GM18873 (cell line): Measurements from ENCODE around the gene HDAC6.
A peak's percentile ranks its signal among the peaks of the same experiment; 100 is the strongest.

Experiments used
- ATAC-seq: cut with Tn5 transposase; IDR thresholded peaks from one replicate; pipeline ENCODE4 v1.9.1; 2021; ENCODE audit warnings: mild to moderate bottlenecking, moderate library complexity, moderate number of reproducible peaks; ENCODE audit not compliant: unreplicated experiment, low FRiP score

The HDAC6 gene

DNA sequence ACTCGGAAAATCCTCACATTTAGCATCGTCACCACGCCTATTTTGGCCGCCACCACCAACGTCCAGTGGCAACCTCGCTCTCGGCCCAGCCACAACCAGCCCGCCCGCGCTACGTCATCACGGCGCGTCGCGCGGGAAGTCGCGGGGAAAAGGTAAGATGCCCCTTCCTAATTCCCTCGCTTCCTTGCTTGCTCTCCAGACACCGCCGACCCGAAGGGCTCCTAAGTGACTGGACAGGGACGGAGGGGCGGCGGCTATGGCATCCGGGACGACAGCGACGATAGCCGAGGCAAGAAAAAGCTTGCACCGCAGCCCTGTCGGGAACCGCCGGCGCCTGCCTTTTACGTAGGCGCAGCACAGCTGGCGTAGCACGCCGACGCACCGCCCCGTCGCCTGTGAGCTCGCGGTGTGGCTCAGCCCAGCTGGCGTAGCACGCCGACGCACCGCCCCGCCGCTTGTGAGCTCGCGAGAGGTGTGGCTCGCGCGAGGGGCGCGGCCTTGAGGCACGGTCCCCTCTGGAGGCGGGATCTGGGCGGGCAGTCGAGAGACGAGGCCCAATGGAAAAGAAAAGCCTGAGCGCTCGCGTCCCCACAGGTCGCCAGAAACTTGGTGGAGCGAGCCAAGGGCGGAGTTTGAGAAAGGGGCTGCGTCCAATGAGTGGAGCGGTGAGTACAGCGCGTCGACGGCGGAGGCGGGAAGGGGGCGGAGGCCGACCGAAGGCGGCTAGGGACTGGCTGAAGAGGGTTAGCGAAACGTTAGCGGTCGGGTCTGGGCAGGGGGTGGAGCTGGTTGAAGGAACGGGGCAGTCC is at the start of gene HDAC6:
TSS of gene HDAC6 (plus strand) at position 788 of the 809 bp plus-strand sequence. CDS start 626 bp downstream, outside the sequence.
- ATAC-seq, result peak; percentile 85

DNA sequence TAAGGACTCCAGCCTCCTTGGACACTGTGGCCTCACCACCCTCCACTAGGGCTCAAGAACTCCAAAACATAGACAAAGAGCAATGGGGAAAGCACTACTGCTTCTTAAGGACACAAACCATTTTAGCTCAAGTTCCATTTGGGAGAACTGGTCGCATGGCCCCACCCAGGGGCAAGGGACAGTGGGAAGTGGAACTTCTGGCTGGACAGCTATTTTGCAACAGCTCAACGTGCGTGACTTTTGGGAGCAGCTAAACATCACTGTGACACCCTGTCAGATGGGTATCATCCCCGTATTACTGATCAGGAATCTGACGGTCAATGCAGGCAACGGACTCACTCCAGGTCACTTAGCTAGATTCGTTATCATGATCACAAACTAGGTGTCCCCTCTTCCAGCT is 49.4 kb upstream of the HDAC6 start:
- no peak for ATAC-seq

DNA sequence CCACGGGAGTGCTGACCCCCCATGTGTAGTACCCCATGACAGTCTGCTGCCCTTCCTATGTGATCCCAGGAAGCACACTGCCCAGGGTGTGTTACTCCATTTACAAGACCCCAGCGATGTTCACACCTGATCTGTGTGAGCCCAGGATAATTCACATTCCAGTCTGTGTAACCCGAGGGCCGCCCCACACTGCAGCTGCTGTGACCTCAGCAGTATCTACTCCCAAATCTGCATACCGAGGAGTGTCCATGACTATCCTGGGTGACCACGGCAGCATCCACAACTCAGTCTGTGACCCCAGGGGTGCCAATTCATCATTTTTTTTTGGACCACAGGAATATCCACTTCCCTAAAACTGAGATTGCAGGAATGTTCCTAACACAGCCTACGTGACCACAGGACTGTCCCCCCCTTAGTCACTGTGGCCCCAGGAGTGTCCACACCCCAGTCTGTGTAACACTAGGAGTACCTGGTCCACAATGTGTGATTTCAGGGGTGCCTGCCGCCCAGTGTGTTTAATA is 48.1 kb upstream of the HDAC6 start:
- ATAC-seq, result no peak

DNA sequence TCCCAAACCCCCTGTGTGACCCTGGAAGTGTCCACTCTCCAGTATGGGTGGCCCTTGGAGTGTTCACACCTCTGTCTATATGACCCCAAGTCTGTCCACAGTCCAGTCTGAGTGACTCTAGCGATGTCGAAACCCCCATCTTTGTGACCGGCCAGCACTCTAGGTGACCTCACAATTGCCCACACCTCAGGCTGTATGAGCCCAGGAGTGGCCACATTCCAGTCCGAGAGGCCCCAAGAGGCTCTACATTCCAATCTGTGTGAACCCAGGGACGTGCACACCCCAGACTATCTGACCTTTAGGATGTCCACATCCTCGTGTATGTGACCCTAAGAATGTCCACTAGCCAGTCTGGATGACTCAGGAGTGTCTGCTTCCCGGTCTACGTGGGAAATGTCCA is 47.6 kb upstream of the HDAC6 start:
- ATAC-seq, result no peak

DNA sequence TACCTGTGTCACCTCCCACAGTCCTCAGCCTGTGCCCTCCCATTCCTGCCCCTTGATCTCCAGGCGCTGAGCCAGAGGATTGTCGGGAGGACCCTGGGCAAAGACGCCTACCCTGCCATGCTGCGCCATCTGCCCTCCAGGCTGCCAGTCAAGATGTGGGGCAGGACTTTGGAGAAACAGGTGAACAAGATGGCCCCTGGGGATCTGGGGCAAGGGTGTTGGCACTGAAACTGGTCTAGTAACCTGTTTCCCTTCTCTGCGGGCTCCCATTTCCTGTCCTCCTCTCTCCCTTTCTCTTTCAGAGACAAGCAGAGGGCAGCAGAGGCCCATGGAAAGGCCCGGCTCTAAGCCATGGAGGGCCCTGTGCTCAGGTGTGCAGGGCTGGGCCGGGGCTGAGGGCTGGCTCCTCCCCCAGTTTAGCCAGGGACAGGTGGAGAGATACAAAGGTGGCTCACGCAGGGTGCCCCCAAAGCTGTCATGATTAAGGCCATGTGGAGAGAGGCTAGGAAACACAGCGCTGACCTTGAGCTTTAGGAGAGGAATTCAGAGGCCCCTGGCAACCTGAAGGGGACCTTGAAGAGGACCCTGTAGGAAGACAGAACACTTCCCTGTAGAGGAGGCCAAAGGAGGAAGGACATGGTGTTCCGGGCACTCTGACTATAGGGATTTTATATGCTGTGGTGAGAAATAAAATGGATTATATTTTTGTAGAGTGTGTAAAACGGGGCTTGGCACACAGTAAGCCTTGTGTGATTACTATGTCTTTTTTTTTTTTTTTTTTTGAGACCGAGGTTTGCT is 40.0 kb upstream of the HDAC6 start, which contains the start of gene GLOD5:
TSS of gene GLOD5 (plus strand) at position 74 of the 798 bp plus-strand sequence. CDS start at position 118, 44 bp downstream.
- ATAC-seq, result no peak

DNA sequence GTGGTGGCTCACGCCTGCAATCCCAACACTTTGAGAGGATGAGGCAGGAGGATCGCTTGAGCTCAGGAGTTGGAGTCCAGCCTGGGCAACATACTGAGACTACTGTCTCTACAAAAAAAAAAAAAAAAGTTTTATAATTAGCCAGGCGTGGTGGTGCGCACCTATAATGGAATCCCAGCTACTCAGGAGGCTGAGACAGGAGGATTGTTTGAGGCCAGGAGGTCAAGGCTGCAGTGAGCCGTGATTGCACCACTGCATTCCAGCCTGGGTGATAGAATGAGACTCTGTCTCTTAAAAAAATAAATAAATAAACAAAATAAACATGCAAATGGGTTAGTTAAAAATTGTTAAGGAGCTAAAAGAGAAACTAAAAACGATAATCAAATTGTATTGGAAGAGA is 32.6 kb upstream of the HDAC6 start:
- no peak for ATAC-seq

DNA sequence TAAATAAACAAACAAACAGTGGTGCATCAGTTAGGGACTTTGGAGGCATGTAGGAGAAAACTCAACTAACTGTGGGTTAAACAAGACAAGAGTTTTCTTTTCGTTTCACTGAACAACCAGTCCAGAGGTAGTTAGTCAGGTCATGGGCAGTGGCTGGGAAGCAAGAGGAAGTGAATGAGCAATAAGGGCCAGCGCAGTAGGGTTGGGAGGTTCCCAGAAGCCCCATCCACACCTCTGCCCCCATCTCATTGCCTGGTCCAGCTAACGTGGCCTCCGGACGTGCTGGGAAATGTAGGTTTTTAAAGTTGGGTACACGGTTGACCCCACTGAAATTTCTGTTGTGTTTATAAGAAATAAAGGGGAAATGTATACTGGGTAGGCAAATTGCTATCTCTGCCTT is 31.6 kb upstream of the HDAC6 start:
- no peak for ATAC-seq

DNA sequence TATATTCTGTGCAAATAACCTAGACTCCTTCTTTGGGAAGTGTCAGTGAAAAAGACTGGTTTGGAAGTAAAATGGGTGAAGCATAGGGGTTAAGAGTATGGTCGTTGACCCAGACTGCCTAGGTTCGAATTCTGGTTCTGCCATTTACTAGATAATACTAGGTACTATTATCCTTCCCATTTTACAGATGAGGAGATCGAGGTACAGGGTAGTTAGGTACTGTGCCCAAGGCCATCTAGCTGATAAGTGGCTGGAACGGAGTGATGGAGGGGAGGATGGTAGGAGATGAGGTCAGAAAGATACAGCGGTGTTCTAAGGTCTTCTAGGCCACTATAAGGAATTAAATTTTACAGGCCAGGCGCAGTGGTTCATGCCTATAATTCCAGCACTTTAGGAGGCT is 29.3 kb upstream of the HDAC6 start:
- no peak for ATAC-seq

DNA sequence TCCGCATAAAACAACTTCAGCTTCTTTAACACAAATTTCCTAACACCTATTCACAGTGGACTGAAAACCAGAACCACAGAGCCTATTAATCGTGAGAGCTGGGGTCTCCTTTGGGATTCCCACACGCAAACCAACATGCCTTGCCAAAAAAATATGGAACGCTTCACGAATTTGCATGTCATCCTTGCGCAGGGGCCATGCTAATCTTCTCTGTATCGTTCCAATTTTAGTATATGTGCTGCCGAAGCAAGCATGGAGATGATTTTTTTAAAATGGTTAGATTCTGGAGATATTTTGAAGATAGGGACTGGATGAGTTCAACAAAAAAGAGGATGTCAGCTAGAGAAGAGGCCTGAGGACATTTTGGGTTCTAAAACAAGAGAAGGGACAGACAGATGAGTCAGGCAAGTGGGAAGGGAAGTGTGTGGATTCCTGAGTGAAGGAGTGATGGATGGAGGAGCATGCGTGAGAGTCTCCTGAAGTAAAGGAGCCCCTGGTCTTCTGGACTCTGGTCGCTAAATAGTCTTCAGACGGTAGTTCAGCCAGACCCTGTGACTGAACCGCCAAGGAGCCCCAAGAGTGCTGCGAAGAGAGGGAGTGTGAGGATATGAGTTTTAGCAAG is 24.9 kb upstream of the HDAC6 start:
- ATAC-seq, result no peak

DNA sequence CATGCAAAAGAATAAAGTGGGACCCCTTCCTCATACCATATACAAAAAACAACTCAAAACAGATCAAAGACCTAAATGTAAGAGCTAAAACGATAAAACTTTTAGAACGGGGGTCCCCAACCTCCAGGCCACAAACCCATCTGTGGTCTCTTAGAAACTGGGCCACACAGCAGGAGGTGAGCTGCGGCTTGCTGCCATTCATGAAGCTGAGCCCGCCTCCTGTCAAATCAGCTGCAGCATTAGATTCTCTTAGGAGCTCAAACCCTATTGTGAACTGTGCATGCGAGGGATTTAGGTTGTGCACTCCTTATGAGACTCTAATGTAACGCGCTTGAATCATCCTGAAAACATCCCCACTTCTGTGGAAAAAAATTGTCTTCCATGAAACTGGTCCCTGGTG is 22.5 kb upstream of the HDAC6 start:
- no peak for ATAC-seq

DNA sequence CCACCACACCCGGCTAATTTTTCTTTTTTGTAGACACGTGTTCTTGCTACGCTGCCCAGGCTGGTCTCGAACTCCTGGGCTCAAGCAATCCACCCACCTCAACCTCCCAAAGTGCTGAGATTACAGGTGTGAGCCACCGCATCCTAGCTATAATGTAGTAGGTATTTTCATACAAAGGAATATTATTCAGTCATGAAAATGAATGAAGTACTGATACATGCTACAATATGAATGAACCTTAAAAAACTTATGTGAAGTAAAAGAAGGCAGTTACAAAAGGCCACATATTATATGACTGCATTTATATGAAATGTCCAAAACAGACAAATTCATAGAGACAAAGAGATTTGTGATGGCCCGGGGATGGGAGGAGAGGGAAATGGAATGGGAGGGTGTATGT is 20.2 kb upstream of the HDAC6 start:
- ATAC-seq, result no peak

DNA sequence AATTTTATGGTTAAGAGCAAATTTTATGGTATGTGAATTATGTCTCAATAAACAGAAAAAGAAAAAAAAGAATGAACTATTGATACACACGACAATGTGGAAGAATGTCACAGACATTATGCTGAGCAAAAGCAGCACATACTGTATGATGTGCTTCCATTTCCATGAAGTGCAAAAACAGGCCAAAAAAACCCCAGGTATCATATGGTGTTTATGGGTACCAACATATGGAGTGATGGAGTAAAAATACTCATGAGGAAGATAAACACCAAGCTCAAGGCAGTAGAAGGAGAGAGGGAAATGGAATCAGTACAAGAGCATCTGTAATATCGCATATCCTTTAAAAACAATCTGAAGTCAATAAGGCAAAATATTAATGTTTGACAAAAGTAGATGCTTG is 19.7 kb upstream of the HDAC6 start:
- no peak for ATAC-seq

DNA sequence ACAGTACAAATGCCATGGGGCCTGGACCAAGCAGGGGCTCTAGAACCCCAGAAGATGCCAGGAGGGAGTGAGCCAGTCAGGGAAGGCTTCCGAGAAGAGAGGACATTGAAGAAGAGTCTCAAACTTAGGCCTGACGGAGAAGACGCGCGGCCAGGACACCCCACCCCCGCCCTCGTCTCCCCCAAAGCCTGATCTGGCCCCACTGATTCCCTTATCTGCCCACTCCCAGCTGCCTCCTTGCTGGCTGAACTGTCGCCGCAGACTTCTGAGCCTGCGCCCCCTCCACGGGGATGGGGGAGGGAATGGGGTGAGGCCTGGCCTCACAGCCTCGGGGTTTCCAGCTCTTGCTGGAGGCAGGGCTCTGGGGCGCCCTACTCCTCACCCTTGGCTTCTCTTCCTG is 19.1 kb upstream of the HDAC6 start:
- ATAC-seq, result no peak

DNA sequence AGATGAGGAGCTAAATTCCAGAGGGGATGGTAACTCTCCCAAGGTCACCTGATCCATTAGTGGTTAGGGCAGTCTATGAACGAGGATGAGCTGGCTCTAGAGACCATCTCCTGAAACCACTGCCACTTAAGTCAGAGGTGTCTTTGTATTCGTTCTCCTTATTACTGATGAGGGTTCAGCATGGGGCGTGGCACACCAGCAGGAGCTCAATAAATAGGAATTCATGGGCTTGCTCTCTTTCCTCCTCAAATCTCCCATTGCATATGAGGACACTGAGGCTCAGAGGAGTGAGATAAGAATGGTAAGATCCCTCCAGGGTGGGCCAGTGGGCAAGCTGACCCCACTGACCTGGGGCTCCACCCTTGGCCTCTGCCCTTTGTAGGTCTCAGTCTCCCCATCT is 17.1 kb upstream of the HDAC6 start:
- no peak for ATAC-seq

DNA sequence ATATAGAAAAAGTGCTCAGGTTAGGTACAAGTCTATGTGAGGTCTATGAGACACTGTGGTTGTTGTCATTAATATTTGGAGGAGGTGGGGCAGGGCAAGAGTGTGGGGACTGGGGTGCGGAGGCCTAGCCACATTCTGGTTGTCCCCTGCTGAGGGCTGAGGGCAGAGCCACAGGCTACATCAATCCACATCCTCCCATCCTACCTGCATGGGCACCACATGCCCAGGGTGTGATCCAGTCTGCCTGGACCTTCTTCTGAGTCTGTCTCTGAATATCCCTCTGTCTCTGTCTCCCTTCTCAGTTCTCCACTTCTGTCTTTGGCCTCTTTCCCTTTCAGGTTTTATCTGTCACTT is 16.7 kb upstream of the HDAC6 start:
- no peak for ATAC-seq

DNA sequence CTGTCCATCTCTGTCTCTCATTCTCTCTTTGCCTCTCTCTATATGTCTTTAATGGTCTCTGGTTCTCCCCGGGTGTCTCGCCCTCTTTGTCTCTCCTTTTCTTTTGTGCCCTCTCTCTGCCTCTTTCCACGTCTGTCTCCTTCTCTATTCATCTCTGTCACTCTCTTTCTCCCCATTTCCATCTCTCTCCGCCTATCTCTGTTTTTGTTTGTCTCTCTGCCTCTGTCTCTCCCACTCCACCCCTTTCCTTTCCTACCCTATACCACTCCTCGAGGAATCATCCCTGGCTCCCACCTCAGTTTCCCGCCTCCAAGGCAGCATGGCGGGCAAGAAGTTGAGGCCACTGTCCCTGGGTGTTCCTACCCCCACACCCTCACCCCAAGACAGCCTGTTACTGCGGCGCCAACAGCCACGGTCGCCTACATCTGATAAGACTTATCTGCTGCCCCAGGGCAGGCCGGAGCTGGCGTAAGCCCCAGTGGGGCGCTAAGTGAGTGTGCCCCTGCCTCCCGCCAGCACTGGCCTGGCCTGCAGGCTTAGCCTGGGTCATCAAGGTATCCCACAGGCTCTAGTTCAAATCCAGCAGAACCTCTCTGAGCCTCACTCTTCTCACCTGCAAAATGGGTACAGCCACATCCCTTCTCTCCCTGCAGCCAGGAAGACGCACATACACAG is 16.2 kb upstream of the HDAC6 start:
- ATAC-seq, result no peak

DNA sequence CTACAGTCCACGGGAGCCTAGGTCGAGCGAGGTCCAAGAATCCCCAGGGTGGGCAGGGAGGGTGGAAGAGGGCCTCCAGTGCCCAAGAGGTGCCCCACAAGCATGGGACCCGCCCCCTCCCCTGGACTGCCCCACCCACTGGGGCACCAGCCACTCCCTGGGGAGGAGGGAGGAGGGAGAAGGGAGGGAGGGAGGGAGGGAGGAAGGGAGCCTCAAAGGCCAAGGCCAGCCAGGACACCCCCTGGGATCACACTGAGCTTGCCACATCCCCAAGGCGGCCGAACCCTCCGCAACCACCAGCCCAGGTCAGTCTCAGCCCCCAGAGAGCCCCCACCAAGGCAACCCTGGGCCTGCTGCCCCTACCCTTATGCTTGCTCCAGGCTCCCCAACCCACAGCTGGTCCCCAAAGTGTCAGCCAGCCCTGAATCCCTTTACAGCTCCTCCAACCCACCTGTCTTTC is 15.5 kb upstream of the HDAC6 start, which contains the start of gene GATA1:
TSS of gene GATA1 (plus strand) at position 250 of the 460 bp plus-strand sequence. CDS start 4,520 bp downstream, outside the sequence.
- ATAC-seq, result no peak

DNA sequence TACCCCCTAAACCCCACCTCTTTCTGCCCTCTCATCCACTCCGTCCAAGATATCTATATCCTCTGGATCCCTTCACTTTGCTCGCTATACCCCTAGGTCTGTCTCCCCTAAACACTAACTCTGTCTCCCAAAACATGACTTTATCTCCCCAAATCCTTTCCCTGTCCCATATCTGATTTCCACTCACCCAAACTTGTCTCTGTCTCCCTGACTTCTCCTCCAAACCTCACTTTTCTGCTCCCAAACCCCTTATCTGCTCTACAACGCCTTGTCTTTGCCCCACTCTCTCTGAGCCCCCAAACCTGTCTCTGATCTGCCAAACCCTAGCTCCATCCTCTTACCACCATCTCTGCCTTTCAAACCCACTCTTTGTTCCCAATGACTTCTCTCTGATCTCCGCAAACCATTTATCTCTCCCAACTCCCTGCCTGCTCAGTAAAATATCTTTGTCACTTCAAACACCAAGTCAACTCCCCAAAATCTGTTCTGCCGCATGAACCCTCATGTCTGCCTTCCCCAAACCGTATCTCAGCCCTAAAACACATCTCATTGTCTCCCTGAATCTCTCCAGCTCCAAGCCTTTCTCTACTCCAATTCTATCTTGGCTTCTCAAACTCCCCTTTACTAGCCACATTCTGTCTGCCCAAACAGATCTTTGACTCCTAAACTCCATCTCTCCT is 14.9 kb upstream of the HDAC6 start:
- ATAC-seq, result no peak

DNA sequence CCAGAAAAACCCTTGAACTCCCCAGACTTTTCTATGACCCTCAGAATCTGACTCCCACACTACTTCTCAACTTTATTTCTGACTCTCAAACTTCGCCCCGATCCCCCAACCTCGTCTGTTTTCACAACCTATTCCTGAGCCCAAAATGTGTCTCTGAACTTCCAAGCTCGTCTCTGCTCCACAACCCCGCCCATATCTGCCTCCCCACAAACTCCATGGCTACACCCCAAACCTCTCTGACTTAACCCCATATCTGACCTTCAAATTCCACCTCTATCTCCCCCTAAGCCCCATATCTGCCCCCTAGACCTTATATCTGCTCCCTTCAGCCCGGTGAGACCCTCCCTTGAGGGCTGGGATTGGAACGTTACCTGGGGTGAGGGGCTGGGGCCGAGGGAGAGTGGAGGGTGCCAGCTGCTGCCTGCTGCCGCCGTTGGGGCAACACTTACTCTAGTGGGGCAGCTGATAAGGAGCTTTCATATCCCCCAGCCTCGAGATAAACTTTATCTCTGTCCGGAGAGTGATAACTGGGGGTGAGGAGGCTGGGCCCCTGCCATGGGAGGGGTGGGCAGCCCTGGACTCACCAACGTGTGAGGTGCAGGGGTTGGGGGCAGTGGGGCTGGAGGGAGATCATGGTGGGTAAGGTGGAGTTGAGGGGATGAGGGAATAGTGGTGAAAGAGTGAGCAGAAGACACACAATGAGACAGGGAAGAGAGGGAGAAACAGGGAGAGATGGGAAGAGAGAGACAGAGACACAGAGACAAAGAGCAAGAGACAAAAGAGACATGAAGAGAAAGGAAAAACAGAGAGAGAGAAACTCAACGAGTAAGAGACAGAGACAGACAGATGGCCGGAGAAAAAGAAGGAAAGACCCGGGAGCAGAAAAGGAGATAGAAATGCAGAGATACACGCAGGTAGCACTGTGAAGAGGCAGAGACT is 14.1 kb upstream of the HDAC6 start:
- ATAC-seq, result no peak
